Large intestine (tissue), 3 donors: ENCODE data around the gene SLC4A2. TPM values are rescaled to one million over a fixed set of nuclear protein-coding genes. Genes with fewer than 3 reads are reported as not detected.
A peak's percentile ranks its signal among the peaks of the same experiment; 100 is the strongest.

Experiments
- DNase-seq, 2 donors: peaks; one replicate each; pipeline versions ENCODE4 v3.0.0 to v3.0.0-alpha.2; 2013
- H3K27ac ChIP-seq: one replicate; pipeline ENCODE4 v1.5.1; 2013; ENCODE audit warnings: low read length
- H3K27me3 ChIP-seq: 2 replicates; pipeline ENCODE4 v1.6.1; 2013; ENCODE audit warnings: low read length; ENCODE audit not compliant: control insufficient read depth, insufficient read depth
- H3K36me3 ChIP-seq: 2 replicates; pipeline ENCODE4 v1.6.1; 2013; ENCODE audit warnings: low read length; ENCODE audit not compliant: control insufficient read depth, insufficient read depth
- H3K4me1 ChIP-seq: one replicate; pipeline ENCODE4 v1.6.1; 2013; ENCODE audit warnings: low read length; ENCODE audit not compliant: control insufficient read depth, insufficient read depth
- H3K4me3 ChIP-seq: one replicate; pipeline ENCODE4 v1.5.1; 2013; ENCODE audit warnings: low read length
- H3K9me3 ChIP-seq: one replicate; pipeline ENCODE4 v1.6.1; 2013; ENCODE audit warnings: mild to moderate bottlenecking, low read depth, low read length, moderate library complexity; ENCODE audit not compliant: control insufficient read depth
- WGBS: methylation state at CpG from one replicate; pipeline ENCODE4 v1.1.5; 2013; ENCODE audit warnings: low lambda C conversion rate; ENCODE audit not compliant: insufficient coverage; 5-methylcytosine and 5-hydroxymethylcytosine counted together
- polyA plus RNA-seq: library from polyadenylated mRNA; unstranded; fragments of 120-200 nt; gene quantifications from one replicate; pipeline ENCODE4 v1.2.1, GENCODE V29; 2013

The SLC4A2 gene
- polyA plus RNA-seq, 1 donor = 107 TPM

- Histone ChIP-seq H3K27me3 (peaks cover 21% of the 10 kb centered on the region), H3K36me3 (no peaks in the 10 kb centered on the region), H3K4me3 (peak overlapping the region; percentile 41), H3K4me1 (peaks cover 50% of the 10 kb centered on the region), H3K27ac (no peak overlapping the region), H3K9me3 (peaks cover 6% of the 10 kb centered on the region)
- DNase-seq = peak; percentile 84 to 87
- no CpG with 5 or more reads among the region's 55 CpGs for WGBS
Measured at GRCh38 chr7:151013733-151014497, 45.5 kb upstream of the SLC4A2 start.

- H3K4me1 ChIP-seq = peaks cover 44% of the 10 kb centered on the region
- H3K36me3 ChIP-seq = no peaks in the 10 kb centered on the region
- H3K4me3 ChIP-seq = no peak overlapping the region
- peaks cover 9% of the 10 kb centered on the region for H3K9me3 ChIP-seq
- WGBS = no CpG with 5 or more reads among the region's 8 CpGs
- DNase-seq = no peak
- H3K27me3 ChIP-seq = peaks cover 31% of the 10 kb centered on the region
- no peak overlapping the region for H3K27ac ChIP-seq
Measured at GRCh38 chr7:151014950-151015349, 44.4 kb upstream of the SLC4A2 start.

GRCh38 chr7:151015967-151016366 lies 43.4 kb upstream of the SLC4A2 start:
- no peaks in the 10 kb centered on the region for H3K36me3 ChIP-seq
- H3K4me3 ChIP-seq = no peak overlapping the region
- H3K9me3 ChIP-seq = peaks cover 9% of the 10 kb centered on the region
- H3K27me3 ChIP-seq = peaks cover 41% of the 10 kb centered on the region
- no peak for DNase-seq
- no peak overlapping the region for H3K27ac ChIP-seq
- WGBS = no CpG with 5 or more reads among the region's 5 CpGs
- peaks cover 33% of the 10 kb centered on the region for H3K4me1 ChIP-seq

GRCh38 chr7:151016505-151016904 lies 42.9 kb upstream of the SLC4A2 start:
- H3K27ac ChIP-seq = no peak overlapping the region
- no CpG with 5 or more reads among the region's 8 CpGs for WGBS

GRCh38 chr7:151016942-151017341 lies 42.4 kb upstream of the SLC4A2 start:
- no CpG with 5 or more reads among the region's 15 CpGs for WGBS

More at GRCh38 chr7:151016505-151016904, 42.9 kb upstream of the SLC4A2 start:
- peaks cover 45% of the 10 kb centered on the region for H3K27me3 ChIP-seq
- peaks cover 9% of the 10 kb centered on the region for H3K9me3 ChIP-seq
- no peak overlapping the region for H3K4me3 ChIP-seq
- no peak for DNase-seq
- peaks cover 31% of the 10 kb centered on the region for H3K4me1 ChIP-seq
- no peaks in the 10 kb centered on the region for H3K36me3 ChIP-seq

GRCh38 chr7:151017370-151017952 lies 41.9 kb upstream of the SLC4A2 start:
- no CpG with 5 or more reads among the region's 13 CpGs for WGBS
- DNase-seq = no peak
- H3K27ac ChIP-seq = no peak overlapping the region

More at GRCh38 chr7:151016942-151017341, 42.4 kb upstream of the SLC4A2 start:
- Histone ChIP-seq H3K27me3 (peaks cover 45% of the 10 kb centered on the region), H3K36me3 (no peaks in the 10 kb centered on the region), H3K4me1 (peaks cover 31% of the 10 kb centered on the region), H3K4me3 (no peak overlapping the region), H3K9me3 (peaks cover 9% of the 10 kb centered on the region), H3K27ac (no peak overlapping the region)
- DNase-seq = no peak

GRCh38 chr7:151017953-151018420 lies 41.4 kb upstream of the SLC4A2 start:
- Histone ChIP-seq H3K4me3 (no peak overlapping the region), H3K36me3 (no peaks in the 10 kb centered on the region), H3K27me3 (peaks cover 45% of the 10 kb centered on the region), H3K27ac (no peak overlapping the region), H3K9me3 (peaks cover 9% of the 10 kb centered on the region), H3K4me1 (peaks cover 21% of the 10 kb centered on the region)
- peak; percentile 59 to 61 for DNase-seq
- WGBS = no CpG with 5 or more reads among the region's 34 CpGs

More at GRCh38 chr7:151017370-151017952, 41.9 kb upstream of the SLC4A2 start:
- Histone ChIP-seq H3K4me3 (no peak overlapping the region), H3K36me3 (no peaks in the 10 kb centered on the region), H3K27me3 (peaks cover 45% of the 10 kb centered on the region), H3K4me1 (peaks cover 26% of the 10 kb centered on the region), H3K9me3 (peaks cover 9% of the 10 kb centered on the region)

GRCh38 chr7:151018421-151019129 lies 40.8 kb upstream of the SLC4A2 start:
- Histone ChIP-seq H3K4me1 (peaks cover 16% of the 10 kb centered on the region), H3K27ac (no peak overlapping the region), H3K4me3 (no peak overlapping the region), H3K9me3 (peaks cover 9% of the 10 kb centered on the region), H3K36me3 (no peaks in the 10 kb centered on the region), H3K27me3 (peaks cover 45% of the 10 kb centered on the region)
- peak; percentile 57 to 67 for DNase-seq
- no CpG with 5 or more reads among the region's 82 CpGs for WGBS

GRCh38 chr7:151019130-151019447 lies 40.3 kb upstream of the SLC4A2 start:
- Histone ChIP-seq H3K4me1 (peaks cover 10% of the 10 kb centered on the region), H3K36me3 (no peaks in the 10 kb centered on the region), H3K27ac (no peak overlapping the region), H3K9me3 (peaks cover 9% of the 10 kb centered on the region), H3K27me3 (peaks cover 45% of the 10 kb centered on the region), H3K4me3 (no peak overlapping the region)
- no peak for DNase-seq
- no CpG with 5 or more reads among the region's 20 CpGs for WGBS

GRCh38 chr7:151020231-151020630 lies 39.2 kb upstream of the SLC4A2 start:
- H3K27me3 ChIP-seq = peaks cover 45% of the 10 kb centered on the region

More at GRCh38 chr7:151020231-151020630, 39.2 kb upstream of the SLC4A2 start:
- H3K4me3 ChIP-seq = no peak overlapping the region
- H3K9me3 ChIP-seq = peaks cover 9% of the 10 kb centered on the region
- no peak for DNase-seq
- WGBS = no CpG with 5 or more reads among the region's 7 CpGs
- peaks cover 8% of the 10 kb centered on the region for H3K4me1 ChIP-seq
- no peaks in the 10 kb centered on the region for H3K36me3 ChIP-seq
- H3K27ac ChIP-seq = no peak overlapping the region
